ENCODE measurements around the gene KIF18B. TPM values are rescaled to one million over a fixed set of nuclear protein-coding genes. Genes with fewer than 3 reads are reported as not detected.

Gene KIF18B
- total RNA-seq, 1 experiment from 2014 or later = 82.2 TPM

GRCh38 chr17:44902135-44902760, 45.3 kb downstream of the KIF18B start (continued):
- TF ChIP-seq, protein P1, sequence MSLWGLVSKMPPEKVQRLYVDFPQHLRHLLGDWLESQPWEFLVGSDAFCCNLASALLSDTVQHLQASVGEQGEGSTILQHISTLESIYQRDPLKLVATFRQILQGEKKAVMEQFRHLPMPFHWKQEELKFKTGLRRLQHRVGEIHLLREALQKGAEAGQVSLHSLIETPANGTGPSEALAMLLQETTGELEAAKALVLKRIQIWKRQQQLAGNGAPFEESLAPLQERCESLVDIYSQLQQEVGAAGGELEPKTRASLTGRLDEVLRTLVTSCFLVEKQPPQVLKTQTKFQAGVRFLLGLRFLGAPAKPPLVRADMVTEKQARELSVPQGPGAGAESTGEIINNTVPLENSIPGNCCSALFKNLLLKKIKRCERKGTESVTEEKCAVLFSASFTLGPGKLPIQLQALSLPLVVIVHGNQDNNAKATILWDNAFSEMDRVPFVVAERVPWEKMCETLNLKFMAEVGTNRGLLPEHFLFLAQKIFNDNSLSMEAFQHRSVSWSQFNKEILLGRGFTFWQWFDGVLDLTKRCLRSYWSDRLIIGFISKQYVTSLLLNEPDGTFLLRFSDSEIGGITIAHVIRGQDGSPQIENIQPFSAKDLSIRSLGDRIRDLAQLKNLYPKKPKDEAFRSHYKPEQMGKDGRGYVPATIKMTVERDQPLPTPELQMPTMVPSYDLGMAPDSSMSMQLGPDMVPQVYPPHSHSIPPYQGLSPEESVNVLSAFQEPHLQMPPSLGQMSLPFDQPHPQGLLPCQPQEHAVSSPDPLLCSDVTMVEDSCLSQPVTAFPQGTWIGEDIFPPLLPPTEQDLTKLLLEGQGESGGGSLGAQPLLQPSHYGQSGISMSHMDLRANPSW (CRISPR knock-in tag; conservative IDR thresholded peaks at IDR 0.05; ENCODE audit: low read depth) = no peak
- no peak for TF ChIP-seq GABPB1 (CRISPR knock-in tag; IDR thresholded peaks at IDR 0.05)
- TF ChIP-seq GTF2I (CRISPR knock-in tag; conservative IDR thresholded peaks at IDR 0.05) = no peak
- TF ChIP-seq RORB (CRISPR knock-in tag; IDR thresholded peaks at IDR 0.05) = no peak
- no peak for TF ChIP-seq IRF2 (CRISPR knock-in tag; IDR thresholded peaks at IDR 0.05; ENCODE audit: borderline replicate concordance, low read depth)

DNA sequence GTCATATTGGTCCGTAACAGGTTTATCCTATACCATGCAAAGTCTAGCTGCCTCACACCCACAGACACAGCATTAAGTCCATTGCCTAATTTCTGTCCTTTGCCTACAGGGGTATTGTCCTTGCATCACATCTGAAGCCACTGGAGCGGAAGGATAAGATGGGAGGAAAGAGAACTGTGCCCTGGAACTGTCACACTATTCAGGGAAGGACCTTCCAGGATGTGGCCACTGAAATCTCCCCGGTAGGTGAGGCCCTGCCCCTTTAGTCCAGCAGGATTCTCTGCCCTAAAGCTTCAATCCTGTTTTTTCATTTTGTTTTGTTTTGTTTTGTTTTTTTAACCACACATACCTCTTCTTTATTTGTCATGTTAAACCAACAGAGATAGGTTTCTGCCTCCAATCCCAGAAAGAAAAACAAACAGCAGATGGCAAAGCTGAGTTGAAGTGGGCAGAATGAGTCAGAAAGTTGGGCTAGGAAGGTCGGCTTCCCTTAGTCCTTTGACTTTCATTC, 46.1 kb downstream of the KIF18B start:
- Mint-ChIP-seq H3K4me3 (no peak overlapping the region), H3K27ac (no peak overlapping the region), H3K27me3 (ENCODE audit: low read depth) (no peaks in the 10 kb centered on the region; the same call in 1 of the 2 replicates), H3K9me3 (no peaks in the 10 kb centered on the region), H3K36me3 (no peaks in the 10 kb centered on the region), H3K4me1 (peaks cover 17% of the 10 kb centered on the region)
- CTCF ChIA-PET = interaction anchor here (1.1 to 3.5 kb wide), 4 partner anchors 9 to 122 kb away, joined by 3 to 29 read pairs (median 6); no protein-coding TSS in a partner anchor
- ATAC-seq = no peak
- no peak for DNase-seq (ENCODE audit: low spot score)
- TF ChIP-seq ETV6 (CRISPR knock-in tag; IDR thresholded peaks at IDR 0.05) (no peak), EMX1 (CRISPR knock-in tag; IDR thresholded peaks at IDR 0.05) (no peak), SOX15 (CRISPR knock-in tag; IDR thresholded peaks at IDR 0.05) (no peak), CBFB (CRISPR knock-in tag; IDR thresholded peaks at IDR 0.05; ENCODE audit: low read depth) (no peak), FOXK1 (CRISPR knock-in tag; IDR thresholded peaks at IDR 0.05) (no peak), FOXJ3 (CRISPR knock-in tag; IDR thresholded peaks at IDR 0.05; ENCODE audit: borderline replicate concordance) (no peak), FOXP1 (CRISPR knock-in tag; IDR thresholded peaks at IDR 0.05; ENCODE audit: borderline replicate concordance) (no peak)
- TF ChIP-seq, protein P2, sequence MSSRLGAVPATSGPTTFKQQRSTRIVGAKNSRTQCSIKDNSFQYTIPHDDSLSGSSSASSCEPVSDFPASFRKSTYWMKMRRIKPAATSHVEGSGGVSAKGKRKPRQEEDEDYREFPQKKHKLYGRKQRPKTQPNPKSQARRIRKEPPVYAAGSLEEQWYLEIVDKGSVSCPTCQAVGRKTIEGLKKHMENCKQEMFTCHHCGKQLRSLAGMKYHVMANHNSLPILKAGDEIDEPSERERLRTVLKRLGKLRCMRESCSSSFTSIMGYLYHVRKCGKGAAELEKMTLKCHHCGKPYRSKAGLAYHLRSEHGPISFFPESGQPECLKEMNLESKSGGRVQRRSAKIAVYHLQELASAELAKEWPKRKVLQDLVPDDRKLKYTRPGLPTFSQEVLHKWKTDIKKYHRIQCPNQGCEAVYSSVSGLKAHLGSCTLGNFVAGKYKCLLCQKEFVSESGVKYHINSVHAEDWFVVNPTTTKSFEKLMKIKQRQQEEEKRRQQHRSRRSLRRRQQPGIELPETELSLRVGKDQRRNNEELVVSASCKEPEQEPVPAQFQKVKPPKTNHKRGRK (CRISPR knock-in tag; IDR thresholded peaks at IDR 0.05; ENCODE audit: borderline replicate concordance) = no peak
- TF ChIP-seq, protein P3, sequence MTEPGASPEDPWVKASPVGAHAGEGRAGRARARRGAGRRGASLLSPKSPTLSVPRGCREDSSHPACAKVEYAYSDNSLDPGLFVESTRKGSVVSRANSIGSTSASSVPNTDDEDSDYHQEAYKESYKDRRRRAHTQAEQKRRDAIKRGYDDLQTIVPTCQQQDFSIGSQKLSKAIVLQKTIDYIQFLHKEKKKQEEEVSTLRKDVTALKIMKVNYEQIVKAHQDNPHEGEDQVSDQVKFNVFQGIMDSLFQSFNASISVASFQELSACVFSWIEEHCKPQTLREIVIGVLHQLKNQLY (CRISPR knock-in tag; IDR thresholded peaks at IDR 0.05) = no peak
- TF ChIP-seq, protein P4, sequence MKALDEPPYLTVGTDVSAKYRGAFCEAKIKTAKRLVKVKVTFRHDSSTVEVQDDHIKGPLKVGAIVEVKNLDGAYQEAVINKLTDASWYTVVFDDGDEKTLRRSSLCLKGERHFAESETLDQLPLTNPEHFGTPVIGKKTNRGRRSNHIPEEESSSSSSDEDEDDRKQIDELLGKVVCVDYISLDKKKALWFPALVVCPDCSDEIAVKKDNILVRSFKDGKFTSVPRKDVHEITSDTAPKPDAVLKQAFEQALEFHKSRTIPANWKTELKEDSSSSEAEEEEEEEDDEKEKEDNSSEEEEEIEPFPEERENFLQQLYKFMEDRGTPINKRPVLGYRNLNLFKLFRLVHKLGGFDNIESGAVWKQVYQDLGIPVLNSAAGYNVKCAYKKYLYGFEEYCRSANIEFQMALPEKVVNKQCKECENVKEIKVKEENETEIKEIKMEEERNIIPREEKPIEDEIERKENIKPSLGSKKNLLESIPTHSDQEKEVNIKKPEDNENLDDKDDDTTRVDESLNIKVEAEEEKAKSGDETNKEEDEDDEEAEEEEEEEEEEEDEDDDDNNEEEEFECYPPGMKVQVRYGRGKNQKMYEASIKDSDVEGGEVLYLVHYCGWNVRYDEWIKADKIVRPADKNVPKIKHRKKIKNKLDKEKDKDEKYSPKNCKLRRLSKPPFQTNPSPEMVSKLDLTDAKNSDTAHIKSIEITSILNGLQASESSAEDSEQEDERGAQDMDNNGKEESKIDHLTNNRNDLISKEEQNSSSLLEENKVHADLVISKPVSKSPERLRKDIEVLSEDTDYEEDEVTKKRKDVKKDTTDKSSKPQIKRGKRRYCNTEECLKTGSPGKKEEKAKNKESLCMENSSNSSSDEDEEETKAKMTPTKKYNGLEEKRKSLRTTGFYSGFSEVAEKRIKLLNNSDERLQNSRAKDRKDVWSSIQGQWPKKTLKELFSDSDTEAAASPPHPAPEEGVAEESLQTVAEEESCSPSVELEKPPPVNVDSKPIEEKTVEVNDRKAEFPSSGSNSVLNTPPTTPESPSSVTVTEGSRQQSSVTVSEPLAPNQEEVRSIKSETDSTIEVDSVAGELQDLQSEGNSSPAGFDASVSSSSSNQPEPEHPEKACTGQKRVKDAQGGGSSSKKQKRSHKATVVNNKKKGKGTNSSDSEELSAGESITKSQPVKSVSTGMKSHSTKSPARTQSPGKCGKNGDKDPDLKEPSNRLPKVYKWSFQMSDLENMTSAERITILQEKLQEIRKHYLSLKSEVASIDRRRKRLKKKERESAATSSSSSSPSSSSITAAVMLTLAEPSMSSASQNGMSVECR (CRISPR knock-in tag; IDR thresholded peaks at IDR 0.05; ENCODE audit: borderline replicate concordance) = no peak
- TF ChIP-seq, protein P1 (CRISPR knock-in tag; conservative IDR thresholded peaks at IDR 0.05; ENCODE audit: low read depth) = no peak
- POLR2A ChIA-PET = no interaction called here
